ENCODE data around the gene PRR5L. TPM values are rescaled to one million over a fixed set of nuclear protein-coding genes. Genes with fewer than 3 reads are reported as not detected.

Gene PRR5L
- total and polyA plus RNA-seq, 2 experiments from 2014 or later = 0.70 to 2.6 TPM

- TF ChIP-seq, protein P1, sequence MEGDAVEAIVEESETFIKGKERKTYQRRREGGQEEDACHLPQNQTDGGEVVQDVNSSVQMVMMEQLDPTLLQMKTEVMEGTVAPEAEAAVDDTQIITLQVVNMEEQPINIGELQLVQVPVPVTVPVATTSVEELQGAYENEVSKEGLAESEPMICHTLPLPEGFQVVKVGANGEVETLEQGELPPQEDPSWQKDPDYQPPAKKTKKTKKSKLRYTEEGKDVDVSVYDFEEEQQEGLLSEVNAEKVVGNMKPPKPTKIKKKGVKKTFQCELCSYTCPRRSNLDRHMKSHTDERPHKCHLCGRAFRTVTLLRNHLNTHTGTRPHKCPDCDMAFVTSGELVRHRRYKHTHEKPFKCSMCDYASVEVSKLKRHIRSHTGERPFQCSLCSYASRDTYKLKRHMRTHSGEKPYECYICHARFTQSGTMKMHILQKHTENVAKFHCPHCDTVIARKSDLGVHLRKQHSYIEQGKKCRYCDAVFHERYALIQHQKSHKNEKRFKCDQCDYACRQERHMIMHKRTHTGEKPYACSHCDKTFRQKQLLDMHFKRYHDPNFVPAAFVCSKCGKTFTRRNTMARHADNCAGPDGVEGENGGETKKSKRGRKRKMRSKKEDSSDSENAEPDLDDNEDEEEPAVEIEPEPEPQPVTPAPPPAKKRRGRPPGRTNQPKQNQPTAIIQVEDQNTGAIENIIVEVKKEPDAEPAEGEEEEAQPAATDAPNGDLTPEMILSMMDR (IDR thresholded peaks at IDR 0.05; ENCODE audit: low read depth, low read length) = no peak
- Histone ChIP-seq H3K4me3 (no peak overlapping the region), H3K27me3 (peaks cover 11% of the 10 kb centered on the region), H3K27ac (no peak overlapping the region), H3K9me3 (ENCODE audit: low read depth) (no peaks in the 10 kb centered on the region), H3K36me3 (no peaks in the 10 kb centered on the region), H3K4me1 (ENCODE audit: low read depth) (no peaks in the 10 kb centered on the region)
- no peak for DNase-seq (ENCODE audit: low read depth in 1 of 2, low spot score in 1 of 2)
These were observed 31.8 kb upstream of the PRR5L start for GRCh38 chr11:36264011-36264972.

- Histone ChIP-seq H3K27me3 (peaks cover 11% of the 10 kb centered on the region), H3K4me1 (ENCODE audit: low read depth) (no peaks in the 10 kb centered on the region), H3K4me3 (no peak overlapping the region), H3K36me3 (no peaks in the 10 kb centered on the region), H3K9me3 (ENCODE audit: low read depth) (no peaks in the 10 kb centered on the region), H3K27ac (no peak overlapping the region)
- no peak for DNase-seq (ENCODE audit: low read depth in 1 of 2, low spot score in 1 of 2)
- TF ChIP-seq, protein P1 (IDR thresholded peaks at IDR 0.05; ENCODE audit: low read depth, low read length) = no peak
These were observed 31.1 kb upstream of the PRR5L start for GRCh38 chr11:36264973-36265344.

DNA sequence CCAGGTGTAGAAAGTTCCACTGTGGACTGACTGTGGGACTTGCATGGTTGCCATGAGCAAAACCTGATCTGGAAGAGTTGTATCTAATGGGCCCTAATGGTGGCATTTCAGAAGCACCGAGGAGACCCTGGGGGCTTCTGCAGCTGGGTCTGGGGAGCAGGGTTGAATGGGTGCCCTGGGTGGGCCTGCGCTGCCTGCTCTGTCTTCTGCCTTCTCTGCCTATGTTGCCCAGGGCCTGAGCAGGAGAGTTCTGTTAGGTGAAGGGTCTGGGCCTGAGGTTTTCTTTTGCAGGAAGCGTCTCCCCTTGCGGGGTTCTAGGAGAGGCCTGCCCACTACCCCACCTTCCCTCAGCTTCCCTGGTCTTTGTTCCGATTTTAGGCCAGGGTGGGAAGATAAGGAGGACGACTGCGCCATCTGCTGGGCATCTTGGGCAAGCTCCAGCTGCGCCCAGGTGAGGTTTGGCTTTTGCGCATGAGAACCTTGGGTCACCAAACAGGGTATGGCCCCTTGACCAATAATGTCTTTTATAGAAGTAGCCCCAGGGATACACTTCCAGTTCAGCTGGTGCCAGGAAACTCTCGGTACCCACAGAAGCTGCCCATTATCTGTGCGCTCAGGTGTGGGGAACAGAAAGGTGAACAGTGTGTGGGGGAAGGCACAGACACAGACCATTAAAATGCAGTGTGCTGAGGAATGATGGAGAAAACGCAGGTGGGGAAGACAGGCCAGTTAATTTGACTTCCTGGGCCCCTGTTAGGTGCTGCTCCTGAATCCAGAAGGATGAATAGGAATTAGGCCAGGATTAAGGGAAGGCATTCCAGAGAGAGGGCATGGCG is 30.1 kb upstream of the PRR5L start:
- H3K27me3 ChIP-seq = peaks cover 11% of the 10 kb centered on the region
- no peaks in the 10 kb centered on the region for H3K9me3 ChIP-seq (ENCODE audit: low read depth)
- no peaks in the 10 kb centered on the region for H3K36me3 ChIP-seq
- DNase-seq (ENCODE audit: low read depth in 1 of 2, low spot score in 1 of 2) = peak; percentile 60 to 74
- no peak overlapping the region for H3K27ac ChIP-seq
- H3K4me1 ChIP-seq (ENCODE audit: low read depth) = no peaks in the 10 kb centered on the region
- no peak overlapping the region for H3K4me3 ChIP-seq
- TF ChIP-seq, protein P1 (IDR thresholded peaks at IDR 0.05; ENCODE audit: low read depth, low read length) = peak; percentile 83

GRCh38 chr11:36266767-36267166 is 29.3 kb upstream of the PRR5L start:
- no peak for DNase-seq (ENCODE audit: low read depth in 1 of 2, low spot score in 1 of 2)
- Histone ChIP-seq H3K4me1 (ENCODE audit: low read depth) (no peaks in the 10 kb centered on the region), H3K27me3 (peaks cover 11% of the 10 kb centered on the region), H3K36me3 (no peaks in the 10 kb centered on the region), H3K4me3 (no peak overlapping the region), H3K9me3 (ENCODE audit: low read depth) (no peaks in the 10 kb centered on the region), H3K27ac (no peak overlapping the region)
- TF ChIP-seq, protein P1 (IDR thresholded peaks at IDR 0.05; ENCODE audit: low read depth, low read length) = no peak

GRCh38 chr11:36268337-36268985 is 27.6 kb upstream of the PRR5L start:
- TF ChIP-seq, protein P1 (IDR thresholded peaks at IDR 0.05; ENCODE audit: low read depth, low read length) = no peak

More at GRCh38 chr11:36268337-36268985, 27.6 kb upstream of the PRR5L start:
- Histone ChIP-seq H3K27ac (no peak overlapping the region), H3K4me3 (no peak overlapping the region), H3K36me3 (no peaks in the 10 kb centered on the region), H3K27me3 (peaks cover 11% of the 10 kb centered on the region), H3K4me1 (ENCODE audit: low read depth) (no peaks in the 10 kb centered on the region), H3K9me3 (ENCODE audit: low read depth) (no peaks in the 10 kb centered on the region)
- no peak for DNase-seq (ENCODE audit: low read depth in 1 of 2, low spot score in 1 of 2)
